ENCODE data around the gene THAP4. TPM values are rescaled to one million over a fixed set of nuclear protein-coding genes. Genes with fewer than 3 reads are reported as not detected.

Gene THAP4
- total RNA-seq, 1 donor from 2014 or later: 61.0 TPM

DNA sequence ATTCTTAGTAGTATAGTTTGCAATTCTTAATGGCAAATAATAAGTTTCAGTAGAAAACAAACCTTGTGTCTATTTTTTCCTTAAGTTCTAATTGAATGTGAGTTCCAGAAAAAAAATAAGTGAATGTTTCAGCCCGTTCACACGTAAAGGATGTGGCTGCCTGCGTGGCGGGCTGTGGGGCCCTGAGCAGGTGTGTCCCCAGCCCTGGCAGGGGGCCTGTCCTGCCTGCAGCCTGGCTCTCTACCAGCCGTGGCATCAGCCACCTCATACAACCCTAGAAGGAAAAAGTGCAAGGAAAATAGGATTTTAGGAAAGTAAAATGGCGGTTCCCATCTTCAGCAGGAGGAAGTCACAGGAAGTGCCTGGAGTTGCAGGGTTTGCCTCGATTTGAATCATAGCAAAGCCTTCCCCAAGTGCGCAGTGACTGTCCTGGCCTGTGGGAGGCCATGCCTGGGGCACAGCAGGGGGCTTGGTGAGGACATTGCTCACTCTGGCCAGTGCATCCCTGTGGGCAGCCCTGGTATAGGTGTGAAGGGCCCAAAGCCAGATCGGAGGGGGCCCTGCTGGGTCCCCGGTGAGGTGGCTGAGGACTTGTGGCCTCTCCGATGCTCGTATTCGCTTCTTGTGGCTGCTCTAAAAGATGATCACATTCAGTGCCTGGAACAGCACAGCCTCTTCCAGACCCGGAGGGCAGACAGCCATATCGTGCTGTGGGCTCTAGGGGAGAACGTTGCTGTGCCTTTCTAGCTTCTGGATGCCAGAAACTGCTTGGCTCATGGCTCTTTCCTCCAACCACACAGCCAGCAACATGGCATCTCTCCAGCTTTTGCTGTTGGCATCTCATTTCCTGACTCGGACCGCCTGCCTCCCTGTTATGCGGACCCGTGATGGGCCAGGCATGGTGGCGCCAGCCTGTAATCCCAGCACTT lies 37.1 kb upstream of the THAP4 start:
- no peaks in the 10 kb centered on the region for H3K9me3 Mint-ChIP-seq (ENCODE audit: low read depth)
- peaks cover 3% of the 10 kb centered on the region for H3K36me3 Mint-ChIP-seq (ENCODE audit: insufficient read depth)
- peak overlapping the region; percentile 88 for H3K27ac Mint-ChIP-seq
- H3K4me3 Mint-ChIP-seq (ENCODE audit: low read depth): no peak overlapping the region
- TF ChIP-seq, protein P1, sequence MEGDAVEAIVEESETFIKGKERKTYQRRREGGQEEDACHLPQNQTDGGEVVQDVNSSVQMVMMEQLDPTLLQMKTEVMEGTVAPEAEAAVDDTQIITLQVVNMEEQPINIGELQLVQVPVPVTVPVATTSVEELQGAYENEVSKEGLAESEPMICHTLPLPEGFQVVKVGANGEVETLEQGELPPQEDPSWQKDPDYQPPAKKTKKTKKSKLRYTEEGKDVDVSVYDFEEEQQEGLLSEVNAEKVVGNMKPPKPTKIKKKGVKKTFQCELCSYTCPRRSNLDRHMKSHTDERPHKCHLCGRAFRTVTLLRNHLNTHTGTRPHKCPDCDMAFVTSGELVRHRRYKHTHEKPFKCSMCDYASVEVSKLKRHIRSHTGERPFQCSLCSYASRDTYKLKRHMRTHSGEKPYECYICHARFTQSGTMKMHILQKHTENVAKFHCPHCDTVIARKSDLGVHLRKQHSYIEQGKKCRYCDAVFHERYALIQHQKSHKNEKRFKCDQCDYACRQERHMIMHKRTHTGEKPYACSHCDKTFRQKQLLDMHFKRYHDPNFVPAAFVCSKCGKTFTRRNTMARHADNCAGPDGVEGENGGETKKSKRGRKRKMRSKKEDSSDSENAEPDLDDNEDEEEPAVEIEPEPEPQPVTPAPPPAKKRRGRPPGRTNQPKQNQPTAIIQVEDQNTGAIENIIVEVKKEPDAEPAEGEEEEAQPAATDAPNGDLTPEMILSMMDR (IDR thresholded peaks at IDR 0.05; ENCODE audit: unreplicated experiment): no peak
- H3K27me3 Mint-ChIP-seq: no peaks in the 10 kb centered on the region
- no peaks in the 10 kb centered on the region for H3K4me1 Mint-ChIP-seq (ENCODE audit: low read depth)
- no peak for DNase-seq (ENCODE audit: low spot score, unreplicated experiment)

DNA sequence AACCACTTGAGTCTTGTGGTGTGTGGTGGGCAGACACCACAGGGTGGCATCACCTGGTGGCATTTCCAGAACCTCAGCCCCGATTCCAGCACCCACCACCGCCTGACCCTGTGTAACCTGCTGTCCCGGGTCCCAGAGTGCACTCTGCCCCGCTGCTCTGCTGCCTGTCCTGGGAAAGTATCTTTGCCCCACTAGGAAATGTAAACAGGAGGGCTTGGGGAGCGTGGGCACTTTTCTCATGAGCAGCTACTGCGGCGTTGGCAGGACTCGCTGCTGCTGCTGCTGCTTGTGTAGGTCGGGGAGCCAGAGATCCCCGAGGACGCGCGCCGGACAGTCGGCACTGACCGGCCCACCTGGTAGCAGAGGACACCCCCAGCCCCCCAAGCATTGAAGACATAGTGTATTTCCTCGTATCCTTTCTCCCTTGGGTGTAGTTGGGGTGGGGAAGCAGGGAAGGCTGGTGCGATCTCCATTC lies 36.3 kb upstream of the THAP4 start:
- Mint-ChIP-seq H3K4me3 (ENCODE audit: low read depth) (no peak overlapping the region), H3K9me3 (ENCODE audit: low read depth) (no peaks in the 10 kb centered on the region), H3K27me3 (no peaks in the 10 kb centered on the region), H3K4me1 (ENCODE audit: low read depth) (no peaks in the 10 kb centered on the region), H3K27ac (peak overlapping the region; percentile 59), H3K36me3 (ENCODE audit: insufficient read depth) (peaks cover 3% of the 10 kb centered on the region)
- TF ChIP-seq, protein P1 (IDR thresholded peaks at IDR 0.05; ENCODE audit: unreplicated experiment): no peak
- DNase-seq (ENCODE audit: low spot score, unreplicated experiment): no peak

DNA sequence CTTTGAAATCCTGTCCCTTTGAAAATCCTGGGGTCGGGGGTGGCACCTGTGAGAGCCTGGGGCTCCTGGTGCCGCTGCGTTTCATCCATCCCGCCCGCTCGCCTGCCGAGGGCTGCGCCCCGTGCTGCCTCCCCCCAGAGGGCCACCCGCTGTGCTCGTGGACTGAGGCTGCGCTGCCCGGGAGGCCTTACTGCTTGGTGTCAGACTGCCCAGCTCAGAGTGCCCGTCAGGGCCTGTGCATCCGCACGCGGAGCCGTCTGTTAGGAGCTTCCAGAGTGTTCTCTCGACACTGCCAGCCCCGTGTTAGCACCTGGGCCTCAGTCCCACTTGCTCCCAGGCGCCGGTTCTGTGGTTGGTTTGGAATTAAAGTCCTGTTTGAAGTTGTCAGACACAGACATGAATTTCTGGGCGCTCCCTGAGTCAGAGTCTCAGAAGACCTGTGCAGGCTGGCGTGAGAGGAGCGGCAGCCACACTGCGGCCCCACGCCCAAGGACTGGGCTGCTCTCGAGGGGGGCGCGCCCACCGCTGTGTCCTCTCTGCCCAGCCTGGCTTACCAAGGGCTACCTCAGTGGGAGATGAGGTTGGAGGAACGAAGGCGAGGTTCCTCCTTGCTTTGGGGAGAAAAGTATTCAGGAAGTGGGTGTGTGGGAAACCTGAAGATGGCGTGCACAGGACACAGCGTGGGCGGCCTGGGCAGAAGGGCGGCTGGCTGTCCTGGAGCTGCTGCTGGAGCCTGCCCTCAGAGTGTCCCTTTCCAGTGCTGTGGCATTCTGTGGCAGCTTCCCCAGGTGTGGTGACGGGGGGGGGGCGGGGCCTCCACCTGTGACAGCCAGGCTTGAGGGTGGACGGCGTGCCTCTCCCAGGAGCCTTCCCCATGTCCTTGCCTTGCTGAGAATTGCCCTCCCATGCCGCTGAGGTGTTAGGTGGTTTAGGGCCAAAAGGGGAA lies 35.6 kb upstream of the THAP4 start:
- Mint-ChIP-seq H3K9me3 (ENCODE audit: low read depth) (no peaks in the 10 kb centered on the region), H3K4me1 (ENCODE audit: low read depth) (no peaks in the 10 kb centered on the region), H3K36me3 (ENCODE audit: insufficient read depth) (peaks cover 3% of the 10 kb centered on the region), H3K27ac (no peak overlapping the region), H3K4me3 (ENCODE audit: low read depth) (no peak overlapping the region), H3K27me3 (no peaks in the 10 kb centered on the region)
- no peak for DNase-seq (ENCODE audit: low spot score, unreplicated experiment)
- TF ChIP-seq, protein P1 (IDR thresholded peaks at IDR 0.05; ENCODE audit: unreplicated experiment): no peak

DNA sequence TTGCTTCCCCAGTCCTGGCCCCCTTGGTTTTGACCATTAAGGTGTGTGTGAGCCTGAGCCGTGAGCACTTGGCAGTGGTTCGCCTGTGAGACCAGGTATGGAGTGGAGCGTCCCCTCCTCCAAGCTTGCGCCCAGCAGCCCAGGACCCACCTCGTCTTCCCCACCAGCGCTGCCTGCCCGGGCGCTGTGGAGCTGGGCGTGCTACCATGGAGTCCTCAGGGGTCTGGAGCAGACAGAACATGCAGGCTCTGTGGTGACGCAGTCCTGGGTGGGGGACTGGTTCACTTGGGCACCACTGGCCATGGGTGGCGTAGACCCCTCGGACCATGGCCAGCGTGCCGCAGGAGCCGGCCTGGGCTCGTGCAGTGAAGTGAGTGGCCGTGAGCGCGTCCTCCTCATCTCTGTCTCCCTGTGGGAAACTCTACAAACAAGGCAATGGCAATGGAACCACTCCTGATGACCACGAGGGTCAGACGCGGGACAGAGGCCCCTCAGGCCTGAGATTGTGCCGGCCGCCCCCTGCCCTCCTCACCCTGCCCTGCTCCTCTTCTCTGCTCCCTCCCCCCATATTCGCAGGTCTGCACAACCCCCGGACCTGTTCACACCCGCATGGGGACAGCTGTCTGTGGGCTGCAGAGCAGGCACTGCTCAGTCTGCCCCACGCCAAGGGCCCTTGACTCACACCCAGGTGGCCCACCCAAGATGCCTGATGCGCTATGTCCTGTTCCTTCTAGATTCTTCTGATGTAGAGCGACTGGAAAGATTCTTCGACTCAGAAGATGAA lies 34.7 kb upstream of the THAP4 start:
- Mint-ChIP-seq H3K4me1 (ENCODE audit: low read depth) (peaks cover 2% of the 10 kb centered on the region), H3K27me3 (no peaks in the 10 kb centered on the region), H3K27ac (no peak overlapping the region), H3K4me3 (ENCODE audit: low read depth) (no peak overlapping the region), H3K9me3 (ENCODE audit: low read depth) (no peaks in the 10 kb centered on the region), H3K36me3 (ENCODE audit: insufficient read depth) (peaks cover 4% of the 10 kb centered on the region)
- TF ChIP-seq, protein P1 (IDR thresholded peaks at IDR 0.05; ENCODE audit: unreplicated experiment): no peak
- no peak for DNase-seq (ENCODE audit: low spot score, unreplicated experiment)
